GM12892 (cell line): ENCODE measurements around the gene MBNL3.

Experiments
- POLR2A ChIP-seq: IDR thresholded peaks from 2 replicates; pipeline ENCODE4 v1.6.1; 2011; ENCODE audit warnings: low read depth, low read length, control low read depth
- TAF1 ChIP-seq: IDR thresholded peaks from 2 replicates; pipeline ENCODE4 v1.6.1; 2011; ENCODE audit warnings: low read depth, mild to moderate bottlenecking, control low read depth, low read length, borderline replicate concordance

- TF ChIP-seq POLR2A (no peak), TAF1 (no peak)
Observed at GRCh38 chrX:132393485-132393884, 95.4 kb downstream of the MBNL3 start.
